DMS79 (cell line): ENCODE data around the gene ATF1.
"Not testable (repeated sequence)": the region's sequence is repeated elsewhere in the genome, so short reads cannot be mapped to it uniquely, and the experiment has no call there.

ENCODE experiments used
- DNase-seq: peaks from one replicate; lab custom pipeline; 2025; lab: John Stamatoyannopoulos, UW

Gene ATF1

GRCh38 chr12:50803230-50803875, 39.5 kb downstream of the ATF1 start:
- DNase-seq: no peak

GRCh38 chr12:50806176-50806575, 42.3 kb downstream of the ATF1 start:
- DNase-seq: no peak

GRCh38 chr12:50809131-50809530, 45.2 kb downstream of the ATF1 start:
- not testable (repeated sequence) for DNase-seq

GRCh38 chr12:50814921-50815320, 51.0 kb downstream of the ATF1 start:
- DNase-seq: not testable (repeated sequence)

GRCh38 chr12:50820177-50820576, 56.3 kb downstream of the ATF1 start:
- DNase-seq: no peak

- no peak for DNase-seq
These were observed 58.2 kb downstream of the ATF1 start for GRCh38 chr12:50822082-50822481.

GRCh38 chr12:50823724-50824123, 59.8 kb downstream of the ATF1 start:
- DNase-seq: not testable (repeated sequence)

GRCh38 chr12:50824914-50825313, 61.0 kb downstream of the ATF1 start:
- no peak for DNase-seq

GRCh38 chr12:50825372-50825838, 61.5 kb downstream of the ATF1 start:
- DNase-seq: peak; percentile 3

- DNase-seq: no peak
These were observed 64.2 kb downstream of the ATF1 start for GRCh38 chr12:50828121-50828520.

- no peak for DNase-seq
These were observed 65.0 kb downstream of the ATF1 start for GRCh38 chr12:50828886-50829285.

- DNase-seq: not testable (repeated sequence)
These were observed 69.9 kb downstream of the ATF1 start for GRCh38 chr12:50833801-50834200.

- no peak for DNase-seq
These were observed 75.1 kb downstream of the ATF1 start for GRCh38 chr12:50839042-50839441.

GRCh38 chr12:50840809-50841487, 77.0 kb downstream of the ATF1 start:
- DNase-seq: no peak

GRCh38 chr12:50841716-50842531, 78.0 kb downstream of the ATF1 start:
- no peak for DNase-seq

GRCh38 chr12:50842637-50843493, 79.0 kb downstream of the ATF1 start, which contains the start of gene TMPRSS12:
Gene TMPRSS12, plus strand, starts transcription at chr12:50842926. Its CDS starts 39 bp downstream, at chr12:50842965.
- DNase-seq: no peak

GRCh38 chr12:50845021-50845647, 81.2 kb downstream of the ATF1 start:
- no peak for DNase-seq

GRCh38 chr12:50848963-50849362, 85.1 kb downstream of the ATF1 start:
- no peak for DNase-seq

- DNase-seq: not testable (repeated sequence)
These were observed 91.3 kb downstream of the ATF1 start for GRCh38 chr12:50855218-50855617.

- DNase-seq: not testable (repeated sequence)
These were observed 91.8 kb downstream of the ATF1 start for GRCh38 chr12:50855679-50856078.
